CD8-positive, alpha-beta memory T cell (primary cell): Measurements from ENCODE around the gene SLC30A2. TPM values are rescaled to one million over a fixed set of nuclear protein-coding genes. Genes with fewer than 3 reads are reported as not detected.

ENCODE experiments used
- CTCF ChIA-PET: fragments of 350-600 bp; sonication (Branson Sonifier 250); formaldehyde crosslinking; loops from one replicate; lab custom pipeline; 2021; ENCODE audit warnings: antibody characterized with exemption; lab: Charles Lee
- POLR2A ChIA-PET: fragments of 350-600 bp; sonication (Branson Sonifier 250); formaldehyde crosslinking; loops from one replicate; lab custom pipeline; 2021; ENCODE audit warnings: antibody characterized with exemption; lab: Charles Lee
- DNase-seq, 5 donors: peaks; one replicate each; pipeline versions ENCODE4 v3.0.0 to v3.0.0-alpha.2; 2020 to 2022; ENCODE audit warnings: mixed read lengths in 1 of 5
- H3K27ac ChIP-seq: one replicate; pipeline ENCODE4 v1.7.0; 2013; ENCODE audit warnings: low read depth, mild to moderate bottlenecking, low read length, moderate library complexity
- H3K27me3 ChIP-seq: 2 replicates; pipeline ENCODE4 v1.7.0; 2013; ENCODE audit warnings: low read length, mild to moderate bottlenecking; ENCODE audit not compliant: insufficient read depth, poor library complexity, severe bottlenecking
- H3K36me3 ChIP-seq: 2 replicates; pipeline ENCODE4 v1.7.0; 2013; ENCODE audit warnings: mild to moderate bottlenecking, low read length, moderate library complexity; ENCODE audit not compliant: insufficient read depth
- H3K4me1 ChIP-seq: 2 replicates; pipeline ENCODE4 v1.7.0; 2013; ENCODE audit warnings: mild to moderate bottlenecking, low read length, moderate library complexity; ENCODE audit not compliant: insufficient read depth
- H3K4me3 ChIP-seq: 2 replicates; pipeline ENCODE4 v1.7.0; 2013; ENCODE audit warnings: mild to moderate bottlenecking, low read length
- H3K9me3 ChIP-seq: 2 replicates; pipeline ENCODE4 v1.7.0; 2013; ENCODE audit warnings: mild to moderate bottlenecking, low read length
- H3K27ac Mint-ChIP-seq, 8 donors: one replicate each; pipeline ENCODE4 v1.8.0; 2020 to 2021; ENCODE audit warnings: mixed read lengths in 8 of 8, mild to moderate bottlenecking in 6 of 8, inconsistent platforms in 3 of 8, moderate library complexity in 3 of 8
- H3K27me3 Mint-ChIP-seq, 2 donors: one replicate each; pipeline ENCODE4 v1.8.0; 2020 to 2021; ENCODE audit warnings: mixed read lengths in 2 of 2, mild to moderate bottlenecking in 1 of 2, moderate library complexity in 1 of 2
- H3K36me3 Mint-ChIP-seq, 3 donors: one replicate each; pipeline ENCODE4 v1.8.0; 2020 to 2021; ENCODE audit warnings: mixed read lengths in 3 of 3, inconsistent platforms in 1 of 3, mild to moderate bottlenecking in 1 of 3
- H3K4me1 Mint-ChIP-seq, 3 donors: one replicate each; pipeline ENCODE4 v1.8.0; 2020 to 2021; ENCODE audit warnings: mixed read lengths in 3 of 3, inconsistent platforms in 1 of 3, mild to moderate bottlenecking in 1 of 3
- H3K4me3 Mint-ChIP-seq, 7 donors: one replicate each; pipeline ENCODE4 v1.8.0; 2020 to 2021; ENCODE audit warnings: mixed read lengths in 7 of 7, mild to moderate bottlenecking in 6 of 7, moderate library complexity in 4 of 7, inconsistent platforms in 2 of 7
- H3K9me3 Mint-ChIP-seq, 5 donors: one replicate each; pipeline ENCODE4 v1.8.0; 2020 to 2022; ENCODE audit warnings: mixed read lengths in 5 of 5, mild to moderate bottlenecking in 3 of 5, moderate library complexity in 2 of 5, inconsistent platforms in 1 of 5
- polyA plus RNA-seq: library from polyadenylated mRNA; unstranded; fragments of 300-500 nt; fragmentation: Illumina TruSeq; gene quantifications from one replicate; pipeline ENCODE4 v1.2.3, GENCODE V29; 2021
- total RNA-seq, 2 experiments: library from RNA; stranded (reverse); gene quantifications; one replicate each; pipeline ENCODE4 v1.2.3, GENCODE V29; 2021

The SLC30A2 gene
- total and polyA plus RNA-seq, 3 experiments from 2014 or later, result not detected

- H3K36me3 ChIP-seq, result no peaks in the 10 kb centered on the region
- no peaks in the 10 kb centered on the region for H3K9me3 Mint-ChIP-seq
- H3K27ac Mint-ChIP-seq, result peak overlapping the region in 1 of 8 donors; percentile 14
- no peak for DNase-seq
- peaks cover 26 to 61% of the 10 kb centered on the region in 2 donors for H3K27me3 Mint-ChIP-seq
- ChIA-PET POLR2A (no interaction called here), CTCF (interaction anchor here (0.7 to 2.2 kb wide), 3 partner anchors 18 to 1978 kb away, joined by 3 to 10 read pairs (median 4); no protein-coding TSS in a partner anchor)
- H3K4me1 ChIP-seq, result no peaks in the 10 kb centered on the region
- H3K27me3 ChIP-seq, result peaks cover 5% of the 10 kb centered on the region
- no peaks in the 10 kb centered on the region for H3K4me1 Mint-ChIP-seq
- H3K4me3 ChIP-seq, result no peak overlapping the region
- H3K36me3 Mint-ChIP-seq, result no peaks in the 10 kb centered on the region
- H3K4me3 Mint-ChIP-seq, result no peak overlapping the region
- no peaks in the 10 kb centered on the region for H3K9me3 ChIP-seq
- no peak overlapping the region for H3K27ac ChIP-seq
Measured at GRCh38 chr1:26053718-26054560, 8.0 kb upstream of the SLC30A2 start.

GRCh38 chr1:26050248-26050640 lies 4.3 kb upstream of the SLC30A2 start:
- Histone ChIP-seq H3K36me3 (no peaks in the 10 kb centered on the region), H3K4me3 (no peak overlapping the region), H3K27me3 (peaks cover 16% of the 10 kb centered on the region), H3K27ac (no peak overlapping the region), H3K9me3 (no peaks in the 10 kb centered on the region), H3K4me1 (no peaks in the 10 kb centered on the region)
- ChIA-PET CTCF (no interaction called here), POLR2A (interaction anchor here (0.7 kb wide), 1 partner anchor 230 kb away, joined by 3 read pairs; the partner anchor contains the start of gene SH3BGRL3)
- Mint-ChIP-seq H3K4me1 (peaks cover 0 to under 1% (median under 1%) of the 10 kb centered on the region in 3 donors), H3K9me3 (no peaks in the 10 kb centered on the region), H3K27me3 (peaks cover 32 to 68% of the 10 kb centered on the region in 2 donors), H3K4me3 (no peak overlapping the region), H3K36me3 (no peaks in the 10 kb centered on the region), H3K27ac (no peak overlapping the region)
- DNase-seq, result no peak

- peaks cover 21% of the 10 kb centered on the region for H3K27me3 ChIP-seq
- H3K4me1 Mint-ChIP-seq, result peaks cover 0 to 6% (median 3%) of the 10 kb centered on the region in 3 donors
- CTCF ChIA-PET, result no interaction called here
- no peaks in the 10 kb centered on the region for H3K4me1 ChIP-seq
- H3K36me3 ChIP-seq, result no peaks in the 10 kb centered on the region
- DNase-seq, result no peak
- peaks cover 38 to 69% of the 10 kb centered on the region in 2 donors for H3K27me3 Mint-ChIP-seq
- H3K27ac ChIP-seq, result no peak overlapping the region
- H3K36me3 Mint-ChIP-seq, result no peaks in the 10 kb centered on the region
- H3K4me3 ChIP-seq, result no peak overlapping the region
- no peaks in the 10 kb centered on the region for H3K9me3 Mint-ChIP-seq
- H3K4me3 Mint-ChIP-seq, result no peak overlapping the region
- POLR2A ChIA-PET, result interaction anchor here (0.7 kb wide), 1 partner anchor 230 kb away, joined by 3 read pairs; the partner anchor contains the start of gene SH3BGRL3
- peak overlapping the region in 1 of 8 donors; percentile 94 for H3K27ac Mint-ChIP-seq
- no peaks in the 10 kb centered on the region for H3K9me3 ChIP-seq
Measured at GRCh38 chr1:26049531-26050247, 3.8 kb upstream of the SLC30A2 start.

DNA sequence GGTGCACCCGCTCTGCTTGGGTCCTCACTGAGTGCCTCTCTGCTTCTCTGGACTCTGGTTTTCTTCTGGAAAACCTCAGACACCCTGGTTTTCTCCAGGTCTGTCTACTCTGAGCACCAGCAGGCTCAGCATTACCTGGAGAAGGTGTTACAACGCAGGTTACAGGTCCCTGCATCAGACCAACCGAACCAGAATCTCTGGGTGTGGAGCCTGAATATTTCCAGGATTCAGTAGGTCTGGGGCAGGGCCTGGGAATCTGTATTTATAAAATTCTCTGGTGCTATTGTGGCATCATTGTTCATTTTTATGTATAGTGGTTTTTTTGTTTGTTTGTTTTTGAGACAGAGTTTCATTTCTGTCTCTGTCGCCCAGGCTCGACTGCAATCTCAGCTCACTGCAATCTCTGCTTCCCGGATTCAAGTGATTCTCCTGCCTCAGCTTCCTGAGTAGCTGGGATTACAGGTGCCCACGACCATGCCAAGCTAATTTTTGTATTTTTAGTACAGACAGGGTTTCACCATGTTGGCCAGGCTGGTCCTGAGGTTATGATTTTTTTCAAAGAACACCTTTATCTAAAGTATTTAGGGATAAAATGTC lies 1.5 kb upstream of the SLC30A2 start:
- no peaks in the 10 kb centered on the region for H3K36me3 Mint-ChIP-seq
- peaks cover 0 to 7% (median 3%) of the 10 kb centered on the region in 3 donors for H3K4me1 Mint-ChIP-seq
- no peak overlapping the region for H3K27ac Mint-ChIP-seq
- no peaks in the 10 kb centered on the region for H3K36me3 ChIP-seq
- no peak for DNase-seq
- H3K4me3 ChIP-seq, result no peak overlapping the region
- no peaks in the 10 kb centered on the region for H3K4me1 ChIP-seq
- H3K4me3 Mint-ChIP-seq, result peak overlapping the region in 1 of 7 donors; percentile 51
- peaks cover 30% of the 10 kb centered on the region for H3K27me3 ChIP-seq
- H3K9me3 ChIP-seq, result no peaks in the 10 kb centered on the region
- peaks cover 41 to 76% of the 10 kb centered on the region in 2 donors for H3K27me3 Mint-ChIP-seq
- ChIA-PET POLR2A (no interaction called here), CTCF (no interaction called here)
- H3K27ac ChIP-seq, result no peak overlapping the region
- H3K9me3 Mint-ChIP-seq, result no peaks in the 10 kb centered on the region

GRCh38 chr1:26046246-26047095 lies 553 bp upstream of the SLC30A2 start:
- Histone ChIP-seq H3K27ac (no peak overlapping the region), H3K4me1 (no peaks in the 10 kb centered on the region), H3K9me3 (no peaks in the 10 kb centered on the region), H3K4me3 (no peak overlapping the region), H3K36me3 (no peaks in the 10 kb centered on the region), H3K27me3 (peaks cover 30% of the 10 kb centered on the region)
- Mint-ChIP-seq H3K27me3 (peaks cover 43 to 77% of the 10 kb centered on the region in 2 donors), H3K4me3 (no peak overlapping the region), H3K27ac (no peak overlapping the region), H3K4me1 (peaks cover 0 to 7% (median 3%) of the 10 kb centered on the region in 3 donors), H3K9me3 (no peaks in the 10 kb centered on the region), H3K36me3 (no peaks in the 10 kb centered on the region)
- DNase-seq, result no peak
- CTCF ChIA-PET, result interaction anchor here (1.7 kb wide), 1 partner anchor 10 kb away, joined by 5 read pairs; no protein-coding TSS in a partner anchor
- POLR2A ChIA-PET, result no interaction called here

GRCh38 chr1:26044971-26045721 lies 772 bp downstream of the SLC30A2 start:
- H3K27me3 Mint-ChIP-seq, result peaks cover 41 to 67% of the 10 kb centered on the region in 2 donors
- POLR2A ChIA-PET, result no interaction called here
- no peak for DNase-seq

DNA sequence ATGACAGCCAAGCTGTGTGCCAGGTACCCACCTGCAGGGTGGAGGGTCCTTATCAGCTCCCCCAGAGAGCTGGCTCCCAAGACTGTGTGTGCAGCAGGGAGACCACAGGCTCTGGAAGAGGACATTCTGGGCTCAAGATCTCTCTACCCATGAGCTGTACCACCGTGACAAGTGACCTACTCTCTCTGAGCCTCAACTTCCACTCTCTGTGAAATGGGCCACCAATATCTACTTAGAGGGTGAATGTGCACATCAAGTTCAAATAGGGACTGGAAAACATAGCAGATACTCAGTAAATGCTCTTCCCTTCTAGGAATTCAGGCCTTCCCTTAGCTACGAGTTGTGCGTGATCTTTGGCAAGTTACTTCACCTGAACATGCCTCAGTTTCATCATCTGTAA lies 1.5 kb downstream of the SLC30A2 start:
- Mint-ChIP-seq H3K27ac (no peak overlapping the region), H3K36me3 (no peaks in the 10 kb centered on the region), H3K27me3 (peaks cover 41 to 61% of the 10 kb centered on the region in 2 donors), H3K9me3 (no peaks in the 10 kb centered on the region), H3K4me1 (peaks cover 0 to 7% (median 3%) of the 10 kb centered on the region in 3 donors), H3K4me3 (no peak overlapping the region)
- POLR2A ChIA-PET, result no interaction called here
- Histone ChIP-seq H3K36me3 (no peaks in the 10 kb centered on the region), H3K27me3 (peaks cover 30% of the 10 kb centered on the region), H3K4me1 (no peaks in the 10 kb centered on the region), H3K4me3 (no peak overlapping the region), H3K9me3 (no peaks in the 10 kb centered on the region), H3K27ac (no peak overlapping the region)
- CTCF ChIA-PET, result interaction anchor here (0.7 to 1.5 kb wide), 4 partner anchors 9 to 101 kb away, joined by 3 to 5 read pairs (median 4); no protein-coding TSS in a partner anchor
- DNase-seq, result no peak

More at GRCh38 chr1:26044971-26045721, 772 bp downstream of the SLC30A2 start:
- CTCF ChIA-PET, result interaction anchor here (1.5 to 1.7 kb wide), 2 partner anchors 9 to 100 kb away, joined by 4 to 5 read pairs; no protein-coding TSS in a partner anchor
- no peaks in the 10 kb centered on the region for H3K36me3 ChIP-seq
- no peak overlapping the region for H3K4me3 ChIP-seq
- H3K4me1 Mint-ChIP-seq, result peaks cover 0 to 7% (median 3%) of the 10 kb centered on the region in 3 donors
- no peaks in the 10 kb centered on the region for H3K9me3 ChIP-seq
- no peaks in the 10 kb centered on the region for H3K9me3 Mint-ChIP-seq
- no peaks in the 10 kb centered on the region for H3K4me1 ChIP-seq
- peak overlapping the region in 1 of 7 donors; percentile 49 for H3K4me3 Mint-ChIP-seq
- peaks cover 30% of the 10 kb centered on the region for H3K27me3 ChIP-seq
- H3K36me3 Mint-ChIP-seq, result no peaks in the 10 kb centered on the region
- H3K27ac ChIP-seq, result no peak overlapping the region
- no peak overlapping the region for H3K27ac Mint-ChIP-seq
